GM12872 (cell line): ENCODE measurements around the gene LSAMP.

ENCODE experiments used
- TF ChIP-seq, protein P1 (sequence below): IDR thresholded peaks from 3 replicates; pipeline ENCODE4 v1.5.1; 2011; ENCODE audit warnings: low read depth, mild to moderate bottlenecking, low read length, moderate library complexity; ENCODE audit not compliant: insufficient read depth

LSAMP gene

DNA sequence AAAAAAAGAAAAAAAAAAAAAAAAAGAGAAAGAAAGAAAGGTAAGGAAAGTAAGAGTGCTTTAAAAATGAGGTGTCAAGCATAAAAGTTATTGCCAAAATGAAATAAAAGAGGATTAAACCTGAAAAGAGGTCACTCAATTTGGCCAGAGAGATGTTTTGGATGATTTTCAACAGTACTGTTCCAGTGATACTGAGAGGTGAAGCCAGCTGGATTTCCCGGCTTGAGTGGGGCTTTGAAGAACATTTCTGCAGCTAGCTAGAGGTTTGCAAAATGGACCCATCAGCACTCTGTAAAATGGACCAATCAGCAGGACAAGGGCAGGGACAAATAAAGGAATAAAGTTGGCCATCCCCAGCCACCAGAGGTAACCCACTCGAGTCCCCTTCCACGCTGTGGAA is 128.5 kb downstream of the LSAMP start:
- TF ChIP-seq, protein P1, sequence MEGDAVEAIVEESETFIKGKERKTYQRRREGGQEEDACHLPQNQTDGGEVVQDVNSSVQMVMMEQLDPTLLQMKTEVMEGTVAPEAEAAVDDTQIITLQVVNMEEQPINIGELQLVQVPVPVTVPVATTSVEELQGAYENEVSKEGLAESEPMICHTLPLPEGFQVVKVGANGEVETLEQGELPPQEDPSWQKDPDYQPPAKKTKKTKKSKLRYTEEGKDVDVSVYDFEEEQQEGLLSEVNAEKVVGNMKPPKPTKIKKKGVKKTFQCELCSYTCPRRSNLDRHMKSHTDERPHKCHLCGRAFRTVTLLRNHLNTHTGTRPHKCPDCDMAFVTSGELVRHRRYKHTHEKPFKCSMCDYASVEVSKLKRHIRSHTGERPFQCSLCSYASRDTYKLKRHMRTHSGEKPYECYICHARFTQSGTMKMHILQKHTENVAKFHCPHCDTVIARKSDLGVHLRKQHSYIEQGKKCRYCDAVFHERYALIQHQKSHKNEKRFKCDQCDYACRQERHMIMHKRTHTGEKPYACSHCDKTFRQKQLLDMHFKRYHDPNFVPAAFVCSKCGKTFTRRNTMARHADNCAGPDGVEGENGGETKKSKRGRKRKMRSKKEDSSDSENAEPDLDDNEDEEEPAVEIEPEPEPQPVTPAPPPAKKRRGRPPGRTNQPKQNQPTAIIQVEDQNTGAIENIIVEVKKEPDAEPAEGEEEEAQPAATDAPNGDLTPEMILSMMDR, result no peak

DNA sequence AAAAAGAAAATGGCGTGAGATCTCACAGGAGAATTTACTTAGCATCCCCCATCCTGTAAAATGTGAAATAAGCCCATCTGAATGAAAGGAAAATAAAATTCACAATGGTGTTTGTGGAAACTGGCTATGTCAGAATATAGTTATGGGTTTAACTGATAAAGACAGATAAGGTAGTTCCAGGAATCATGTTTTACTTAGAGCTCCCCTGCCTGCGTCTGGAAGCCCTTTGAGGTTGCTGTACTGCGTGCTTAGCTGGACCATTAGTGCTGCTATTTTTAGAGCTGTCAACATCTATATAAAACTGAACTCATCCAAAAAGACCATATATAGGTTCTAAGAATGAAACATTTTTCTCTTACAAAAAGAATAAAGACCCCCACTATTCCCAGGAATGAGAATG is 130.8 kb downstream of the LSAMP start:
- TF ChIP-seq, protein P1, result no peak

DNA sequence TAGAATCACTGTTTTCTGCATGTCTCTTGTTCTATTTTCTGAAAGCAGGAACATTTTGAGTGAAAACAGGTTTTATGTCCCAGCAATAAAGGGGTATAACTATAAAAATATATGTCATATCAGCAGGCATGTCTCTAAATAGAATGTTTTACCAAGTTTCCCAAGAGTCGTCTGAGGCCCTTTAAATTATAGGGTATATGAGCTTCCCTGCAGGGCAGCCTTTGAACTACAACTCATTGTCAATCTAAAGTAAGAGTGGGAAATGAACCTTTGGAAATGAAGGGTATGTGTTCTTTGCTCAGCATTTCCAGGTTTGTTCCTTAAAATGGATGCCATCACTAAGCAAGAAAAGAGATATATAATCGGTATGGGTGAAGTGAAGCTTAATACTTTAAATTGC is 138.6 kb downstream of the LSAMP start:
- TF ChIP-seq, protein P1, result no peak

DNA sequence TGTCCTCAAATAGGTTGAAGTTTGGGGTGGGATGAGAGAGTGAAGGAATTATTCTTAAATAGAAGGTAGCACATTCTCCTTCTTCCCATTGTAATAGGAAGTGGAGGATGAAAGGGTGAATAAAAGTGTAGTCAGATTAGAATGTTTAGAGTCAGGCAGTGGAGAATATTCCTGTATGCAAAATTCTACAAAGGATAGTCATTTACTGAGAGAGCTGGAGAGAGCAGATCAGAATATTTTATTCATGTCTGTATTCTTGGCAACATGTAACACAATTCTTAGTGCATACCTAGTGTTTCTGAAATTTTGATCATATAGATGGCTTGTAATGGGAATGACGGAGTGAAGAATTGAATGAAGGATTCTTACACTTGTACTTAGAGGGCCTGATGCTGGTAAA is 139.1 kb downstream of the LSAMP start:
- TF ChIP-seq, protein P1, result no peak

DNA sequence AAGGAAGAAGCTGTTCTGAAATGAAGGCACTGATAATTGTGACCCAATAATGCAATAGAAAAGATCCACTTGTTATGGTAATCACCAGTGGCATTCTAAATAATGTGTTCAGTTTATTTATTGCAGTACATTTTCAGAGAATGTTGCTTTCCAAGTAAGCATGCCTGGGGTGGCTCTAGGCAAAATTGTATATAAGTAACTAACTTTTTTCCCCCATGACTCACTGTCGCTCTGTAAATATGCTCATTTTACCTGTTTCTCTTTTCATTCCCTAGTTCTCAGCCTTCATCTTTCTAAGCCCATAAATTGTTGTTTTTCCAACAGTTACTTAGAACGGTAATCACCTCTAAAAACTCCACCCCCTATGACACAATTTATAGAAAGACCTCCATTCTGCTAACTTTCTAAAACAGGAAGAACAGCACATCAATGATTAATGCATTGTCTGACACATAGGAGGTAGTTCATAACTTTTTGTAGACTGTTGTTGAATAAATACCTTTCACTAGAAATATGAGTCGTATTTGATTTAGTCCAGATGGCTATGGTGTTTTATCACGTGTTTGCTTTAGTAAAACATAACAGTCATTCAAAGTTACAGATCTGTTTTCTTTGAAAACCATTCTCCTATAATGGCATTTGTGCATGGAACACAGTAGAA is 143.1 kb downstream of the LSAMP start:
- TF ChIP-seq, protein P1, result no peak

DNA sequence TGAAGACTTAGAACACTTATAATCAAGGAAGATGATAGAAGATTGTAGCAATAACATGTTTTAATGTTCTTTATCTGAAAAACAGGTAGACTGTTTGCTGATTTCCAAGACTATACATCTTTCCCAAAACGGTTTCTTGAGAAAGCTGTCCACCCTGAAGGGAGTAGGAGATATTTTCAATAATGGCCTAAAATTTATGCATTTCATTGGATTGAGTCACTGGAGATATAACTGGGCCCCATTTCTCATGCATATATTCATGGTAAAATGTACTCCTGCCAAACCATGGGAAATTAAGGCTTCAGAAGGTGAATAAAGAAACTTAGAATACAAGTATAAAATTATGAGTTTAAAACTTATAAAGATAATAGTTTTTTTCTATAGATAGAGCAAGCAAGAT is 143.9 kb downstream of the LSAMP start:
- TF ChIP-seq, protein P1, result no peak

DNA sequence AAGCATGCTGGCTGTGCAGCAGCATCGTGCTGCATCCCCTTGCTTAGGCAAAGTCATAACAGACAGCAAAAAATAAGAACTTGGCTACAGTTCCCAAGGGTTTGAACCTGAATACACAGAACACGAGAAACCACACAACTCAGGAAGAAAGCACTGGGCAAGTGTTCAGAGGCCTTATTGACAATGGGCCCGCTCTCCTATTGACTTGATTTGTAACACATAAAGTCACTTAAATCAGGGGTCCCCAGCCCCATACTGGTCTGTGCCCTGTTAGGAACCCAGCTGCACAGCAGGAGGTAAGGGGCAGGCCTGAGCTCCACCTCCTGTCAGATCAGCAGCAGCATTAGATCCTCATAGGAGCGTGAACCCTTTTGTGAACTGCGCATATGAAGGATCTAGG is 145.1 kb downstream of the LSAMP start:
- TF ChIP-seq, protein P1, result no peak

DNA sequence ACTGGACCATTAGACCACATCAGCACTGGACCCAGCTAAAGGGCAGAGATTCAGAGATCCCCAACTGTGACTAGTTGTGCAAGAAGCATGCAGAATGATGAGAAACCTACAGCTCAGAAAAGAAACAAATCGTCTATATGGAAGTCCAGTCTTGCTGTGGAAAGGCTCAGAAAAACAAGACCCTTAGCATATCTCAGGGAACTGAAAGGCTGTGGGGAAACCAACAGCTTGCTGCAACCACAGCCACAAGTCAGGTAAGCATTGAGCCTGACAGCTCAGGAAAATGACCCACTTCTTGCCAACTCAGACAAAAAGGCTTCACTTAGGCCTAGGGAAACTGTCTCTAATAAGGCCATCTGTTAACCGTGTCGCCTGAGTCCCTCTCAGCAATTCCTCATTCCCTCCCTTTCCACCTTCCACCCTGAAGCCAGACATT is 145.6 kb downstream of the LSAMP start:
- TF ChIP-seq, protein P1, result no peak
